Activated CD8-positive, alpha-beta memory T cell treated with anti-CD3 and anti-CD28 coated beads, Interleukin-2, amount 10 ng/mL, durations not matched to agents 7 days and 5 days (primary cell): ENCODE results near the gene RSAD1. TPM values are rescaled to one million over a fixed set of nuclear protein-coding genes. Genes with fewer than 3 reads are reported as not detected.

Source experiments
- ATAC-seq: fragments of 150-1000 bp; cut with Tn5 transposase; one replicate; pipeline ENCODE4 v1.10.0; 2021; ENCODE audit warnings: moderate library complexity
- CTCF ChIA-PET: fragments of 350-600 bp; sonication (Branson Sonifier 250); formaldehyde crosslinking; loops from one replicate; lab custom pipeline; 2021; ENCODE audit warnings: antibody characterized with exemption; lab: Charles Lee
- DNase-seq: peaks from one replicate; pipeline ENCODE4 v3.0.0-alpha.2; 2020
- H3K27ac Mint-ChIP-seq: one replicate; pipeline ENCODE4 v1.8.0; 2021; ENCODE audit warnings: mild to moderate bottlenecking, mixed read lengths
- H3K27me3 Mint-ChIP-seq: one replicate; pipeline ENCODE4 v1.8.0; 2021; ENCODE audit warnings: mixed read lengths
- H3K36me3 Mint-ChIP-seq: one replicate; pipeline ENCODE4 v1.8.0; 2021; ENCODE audit warnings: mild to moderate bottlenecking, mixed read lengths
- H3K4me1 Mint-ChIP-seq: one replicate; pipeline ENCODE4 v1.8.0; 2021; ENCODE audit warnings: mixed read lengths
- H3K4me3 Mint-ChIP-seq: one replicate; pipeline ENCODE4 v1.8.0; 2021; ENCODE audit warnings: mild to moderate bottlenecking, moderate library complexity, mixed read lengths
- H3K9me3 Mint-ChIP-seq: one replicate; pipeline ENCODE4 v1.8.0; 2022; ENCODE audit warnings: low read depth, mixed read lengths
- total RNA-seq, 2 experiments: library from RNA; stranded (reverse); gene quantifications; one replicate each; pipeline ENCODE4 v1.2.3, GENCODE V29; 2021

RSAD1 gene
- total RNA-seq, 2 experiments from 2014 or later: 30.3 to 33.2 TPM

DNA sequence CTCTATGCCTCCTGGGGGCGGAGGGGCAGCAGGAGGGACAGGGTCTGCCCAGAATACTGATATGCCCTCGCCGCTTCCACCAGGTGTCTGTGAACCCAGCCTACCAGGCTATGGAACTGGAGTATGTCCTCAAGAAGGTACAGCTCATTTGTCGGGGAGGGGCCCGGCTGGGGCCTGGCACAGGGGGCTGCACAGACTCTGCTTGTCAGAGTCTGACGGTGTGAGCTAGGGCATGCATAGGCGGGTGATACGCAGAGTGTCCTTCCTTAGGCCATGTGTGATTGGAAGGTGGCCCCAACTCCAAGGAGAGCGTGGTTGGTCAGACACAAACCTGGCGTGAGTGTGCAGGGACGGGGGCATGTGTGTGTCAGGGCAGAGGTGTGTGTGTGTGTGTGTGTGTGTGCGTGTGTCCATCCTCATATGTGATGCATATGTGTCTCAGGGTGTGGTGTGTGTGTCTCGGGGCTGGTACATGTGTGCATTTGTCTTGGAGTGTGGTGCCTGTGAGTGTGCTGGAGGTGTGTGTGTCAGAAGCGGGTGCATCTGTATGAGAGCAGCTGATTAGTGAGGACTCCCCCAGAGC lies 17.0 kb upstream of the RSAD1 start:
- no peaks in the 10 kb centered on the region for H3K36me3 Mint-ChIP-seq
- CTCF ChIA-PET: no interaction called here
- no peak overlapping the region for H3K4me3 Mint-ChIP-seq
- ATAC-seq: no peak
- H3K9me3 Mint-ChIP-seq: no peaks in the 10 kb centered on the region
- DNase-seq: no peak
- H3K27ac Mint-ChIP-seq: no peak overlapping the region
- H3K4me1 Mint-ChIP-seq: peaks cover 2% of the 10 kb centered on the region
- H3K27me3 Mint-ChIP-seq: no peaks in the 10 kb centered on the region

DNA sequence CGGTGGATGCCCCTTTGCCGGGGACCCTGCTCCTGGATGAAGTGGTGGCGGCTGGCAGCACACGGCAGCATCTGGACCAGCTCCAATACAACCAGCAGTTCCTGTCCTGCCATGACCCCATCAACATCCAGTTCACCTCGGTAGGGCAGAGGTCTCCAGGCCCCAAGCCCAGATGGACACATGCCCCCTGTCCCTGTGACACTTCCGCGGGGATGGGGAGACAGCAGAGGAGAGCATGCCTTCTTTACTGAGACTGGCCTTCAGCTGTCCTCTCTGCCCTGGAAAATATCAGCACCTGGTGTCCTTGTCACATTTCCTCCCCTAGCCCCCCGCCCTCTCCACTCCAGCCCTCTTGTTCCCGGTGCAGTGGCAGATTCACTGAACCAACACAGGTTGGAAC lies 16.2 kb upstream of the RSAD1 start:
- no peak for DNase-seq
- Mint-ChIP-seq H3K9me3 (no peaks in the 10 kb centered on the region), H3K27ac (no peak overlapping the region), H3K4me1 (peaks cover 2% of the 10 kb centered on the region), H3K27me3 (peaks cover 3% of the 10 kb centered on the region), H3K4me3 (no peak overlapping the region), H3K36me3 (no peaks in the 10 kb centered on the region)
- CTCF ChIA-PET: interaction anchor here (0.7 kb wide), 1 partner anchor 235 kb away, joined by 3 read pairs; no protein-coding TSS in a partner anchor
- no peak for ATAC-seq

DNA sequence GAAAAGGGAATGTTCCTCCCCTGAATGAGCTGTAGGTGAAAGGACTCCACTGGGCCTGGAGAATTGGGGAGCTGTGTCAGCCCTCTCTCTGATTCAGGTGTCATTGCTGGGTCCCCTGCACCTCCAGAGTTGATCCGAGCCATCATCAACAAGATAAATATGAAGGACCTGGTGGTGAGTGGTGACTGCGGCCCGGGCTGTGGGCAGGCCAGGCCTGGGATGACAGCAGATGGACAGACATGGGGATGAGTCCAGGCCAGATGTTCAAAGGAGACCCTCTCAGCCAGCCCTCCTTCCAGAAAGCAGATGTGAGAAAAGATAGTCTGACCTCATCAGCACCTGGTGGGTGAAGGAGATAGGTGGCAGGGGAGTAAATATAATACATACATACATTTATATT lies 14.5 kb upstream of the RSAD1 start:
- no peak for ATAC-seq
- H3K4me3 Mint-ChIP-seq: no peak overlapping the region
- CTCF ChIA-PET: no interaction called here
- DNase-seq: no peak
- H3K36me3 Mint-ChIP-seq: no peaks in the 10 kb centered on the region
- no peak overlapping the region for H3K27ac Mint-ChIP-seq
- peaks cover 15% of the 10 kb centered on the region for H3K27me3 Mint-ChIP-seq
- H3K4me1 Mint-ChIP-seq: peaks cover 6% of the 10 kb centered on the region
- H3K9me3 Mint-ChIP-seq: no peaks in the 10 kb centered on the region

DNA sequence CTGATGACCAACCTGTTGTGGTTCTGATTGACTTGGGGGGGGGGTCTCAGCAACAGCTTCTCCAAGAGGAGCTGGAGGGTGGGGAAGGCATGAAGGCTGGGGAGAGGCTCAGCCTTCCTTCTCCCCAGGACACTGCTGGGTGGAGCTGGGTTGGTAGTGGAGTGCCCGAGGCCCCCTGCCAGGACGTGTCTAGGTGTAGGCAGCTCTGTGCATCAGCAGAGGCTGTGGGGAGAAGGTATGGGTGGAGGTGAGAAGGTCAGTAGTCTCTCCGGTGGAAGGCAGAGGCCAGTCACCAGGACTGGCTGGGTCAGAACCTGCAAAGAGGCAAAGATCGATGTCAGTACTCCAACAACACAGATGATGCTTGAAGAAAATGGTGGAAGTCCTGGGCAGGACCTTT lies 13.9 kb upstream of the RSAD1 start:
- Mint-ChIP-seq H3K4me1 (peaks cover 6% of the 10 kb centered on the region), H3K9me3 (no peaks in the 10 kb centered on the region), H3K36me3 (no peaks in the 10 kb centered on the region), H3K27me3 (peaks cover 15% of the 10 kb centered on the region), H3K27ac (no peak overlapping the region), H3K4me3 (no peak overlapping the region)
- DNase-seq (no peak), ATAC-seq (no peak)
- CTCF ChIA-PET: interaction anchor here (1.0 kb wide), 1 partner anchor 13 kb away, joined by 4 read pairs; no protein-coding TSS in a partner anchor

DNA sequence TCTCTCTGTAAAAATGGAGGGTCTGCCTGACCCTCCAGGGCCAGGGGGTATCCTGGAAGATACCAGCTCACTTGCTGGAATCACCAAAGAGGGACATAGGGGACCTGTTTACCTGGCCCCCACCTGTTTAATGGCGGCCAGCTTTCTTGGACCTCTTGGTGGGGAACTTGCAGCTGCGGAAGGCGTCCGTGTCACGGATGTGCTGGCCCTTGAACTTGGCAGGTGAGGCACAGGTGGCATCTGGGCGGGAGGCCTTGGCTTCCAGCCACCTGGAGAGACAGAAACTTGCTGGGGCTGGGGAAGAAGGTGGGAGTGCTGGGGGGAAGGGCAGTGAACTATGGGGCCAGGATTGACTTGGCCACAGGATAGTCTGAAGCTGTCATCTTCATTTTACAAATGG lies 13.5 kb upstream of the RSAD1 start:
- Mint-ChIP-seq H3K9me3 (no peaks in the 10 kb centered on the region), H3K4me3 (no peak overlapping the region), H3K27me3 (peaks cover 17% of the 10 kb centered on the region), H3K36me3 (no peaks in the 10 kb centered on the region), H3K4me1 (peaks cover 6% of the 10 kb centered on the region), H3K27ac (no peak overlapping the region)
- CTCF ChIA-PET: interaction anchor here (0.8 to 1.0 kb wide), 2 partner anchors 13 to 14 kb away, joined by 3 to 4 read pairs; no protein-coding TSS in a partner anchor
- no peak for ATAC-seq
- no peak for DNase-seq

DNA sequence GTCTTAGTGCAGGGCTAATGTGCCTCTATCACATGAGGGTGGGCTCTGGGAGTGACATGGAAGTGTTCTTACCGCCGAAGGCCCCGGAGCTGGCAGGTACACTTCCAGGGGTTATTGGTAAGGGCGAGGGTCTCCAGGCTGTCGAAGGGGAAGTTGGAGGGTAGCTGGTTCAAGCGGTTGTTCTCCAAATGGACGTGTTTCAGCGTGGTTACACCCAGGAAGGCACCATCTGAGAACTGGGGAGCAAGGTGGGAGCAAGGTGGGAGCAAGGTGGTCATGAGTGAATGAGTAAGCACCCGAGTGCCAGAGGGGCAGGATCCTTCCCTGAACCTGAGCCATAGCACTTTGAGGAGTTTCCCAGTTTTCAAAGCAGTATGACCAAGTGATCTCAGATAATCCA lies 13.0 kb upstream of the RSAD1 start:
- ATAC-seq: no peak
- H3K36me3 Mint-ChIP-seq: no peaks in the 10 kb centered on the region
- peaks cover 17% of the 10 kb centered on the region for H3K27me3 Mint-ChIP-seq
- H3K4me1 Mint-ChIP-seq: peaks cover 6% of the 10 kb centered on the region
- no peaks in the 10 kb centered on the region for H3K9me3 Mint-ChIP-seq
- CTCF ChIA-PET: interaction anchor here (0.8 to 1.0 kb wide), 2 partner anchors 12 to 14 kb away, joined by 3 to 4 read pairs; no protein-coding TSS in a partner anchor
- no peak overlapping the region for H3K4me3 Mint-ChIP-seq
- no peak for DNase-seq
- H3K27ac Mint-ChIP-seq: no peak overlapping the region

DNA sequence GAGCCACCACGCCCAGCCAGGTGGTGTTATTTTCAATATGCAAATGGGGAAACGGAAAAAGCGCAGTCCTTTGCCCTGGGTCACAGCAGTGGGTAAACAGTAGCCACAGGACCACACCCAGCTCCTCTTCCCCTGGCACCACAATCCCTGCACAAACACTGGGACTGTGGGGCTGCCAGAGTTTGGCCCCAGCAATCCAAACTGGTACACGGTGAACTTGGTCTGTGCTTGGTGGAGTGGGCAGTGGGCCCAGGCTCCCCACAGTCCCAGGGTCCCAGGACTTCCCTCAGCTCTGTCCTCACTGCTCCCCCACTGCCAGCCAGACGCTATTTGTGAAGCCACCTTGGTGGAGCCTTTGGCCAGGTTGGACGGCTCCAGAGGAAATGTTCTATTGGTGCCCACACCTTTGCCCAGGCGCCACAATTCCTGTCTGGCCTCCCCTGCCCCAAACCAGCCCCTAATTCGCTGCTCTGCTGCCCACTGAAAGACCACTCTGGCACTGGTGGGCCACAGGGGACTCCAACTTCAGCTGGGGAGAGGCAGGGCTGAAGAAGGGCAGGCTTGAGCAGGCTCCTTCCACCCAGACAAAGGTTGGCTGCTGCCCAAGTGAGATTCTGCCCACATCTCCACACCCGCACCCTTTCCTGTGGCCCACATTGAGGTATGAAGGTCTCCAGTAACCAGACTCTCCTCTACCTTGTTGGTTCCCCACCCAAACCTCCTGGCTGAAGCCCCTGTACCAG lies 12.1 kb upstream of the RSAD1 start:
- Mint-ChIP-seq H3K36me3 (no peaks in the 10 kb centered on the region), H3K27ac (no peak overlapping the region), H3K4me1 (peaks cover 6% of the 10 kb centered on the region), H3K4me3 (no peak overlapping the region), H3K27me3 (peaks cover 17% of the 10 kb centered on the region), H3K9me3 (no peaks in the 10 kb centered on the region)
- ATAC-seq (no peak), DNase-seq (no peak)
- CTCF ChIA-PET: no interaction called here

DNA sequence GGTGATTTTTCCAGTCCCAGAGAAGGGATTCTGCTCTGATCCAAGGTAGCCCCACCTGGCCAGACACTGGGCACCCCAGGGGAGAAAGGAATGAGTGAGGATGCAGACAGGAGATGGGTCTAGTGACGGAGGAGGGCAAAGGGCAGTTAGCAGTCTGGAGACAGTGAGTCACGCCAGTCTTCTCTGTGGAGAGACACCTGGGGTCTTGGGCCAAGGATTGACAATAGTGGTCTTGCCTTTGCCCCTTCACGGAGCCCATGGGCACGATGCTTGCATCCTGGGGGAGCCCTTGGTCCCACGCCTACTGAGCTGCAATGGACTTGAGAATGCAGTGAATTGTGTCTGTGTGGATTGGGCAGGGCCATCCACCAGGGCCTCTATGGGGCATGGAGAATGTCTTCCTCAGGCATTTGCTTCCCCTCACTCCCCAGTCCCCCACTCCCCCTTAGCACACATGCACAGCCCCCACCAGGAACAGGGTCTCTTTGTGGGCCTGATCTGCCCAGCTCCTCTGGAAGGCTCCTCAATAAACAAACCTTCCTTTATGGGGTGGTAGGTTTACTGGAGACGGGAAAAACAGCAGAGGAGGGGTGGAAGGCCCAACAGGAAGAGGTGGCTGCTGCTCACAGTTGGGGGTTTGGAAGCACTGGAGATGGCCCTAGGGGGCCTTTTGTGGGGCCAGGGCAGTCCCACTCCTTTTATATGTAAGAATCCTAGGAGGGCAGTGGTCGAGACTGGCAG lies 11.4 kb upstream of the RSAD1 start:
- Mint-ChIP-seq H3K9me3 (no peaks in the 10 kb centered on the region), H3K4me3 (no peak overlapping the region), H3K4me1 (peaks cover 6% of the 10 kb centered on the region), H3K36me3 (no peaks in the 10 kb centered on the region), H3K27me3 (peaks cover 17% of the 10 kb centered on the region), H3K27ac (no peak overlapping the region)
- DNase-seq: no peak
- ATAC-seq: no peak
- CTCF ChIA-PET: interaction anchor here (1.4 to 1.5 kb wide), 2 partner anchors 10 to 12 kb away, joined by 4 to 6 read pairs; partner anchors contain the start of gene RSAD1

DNA sequence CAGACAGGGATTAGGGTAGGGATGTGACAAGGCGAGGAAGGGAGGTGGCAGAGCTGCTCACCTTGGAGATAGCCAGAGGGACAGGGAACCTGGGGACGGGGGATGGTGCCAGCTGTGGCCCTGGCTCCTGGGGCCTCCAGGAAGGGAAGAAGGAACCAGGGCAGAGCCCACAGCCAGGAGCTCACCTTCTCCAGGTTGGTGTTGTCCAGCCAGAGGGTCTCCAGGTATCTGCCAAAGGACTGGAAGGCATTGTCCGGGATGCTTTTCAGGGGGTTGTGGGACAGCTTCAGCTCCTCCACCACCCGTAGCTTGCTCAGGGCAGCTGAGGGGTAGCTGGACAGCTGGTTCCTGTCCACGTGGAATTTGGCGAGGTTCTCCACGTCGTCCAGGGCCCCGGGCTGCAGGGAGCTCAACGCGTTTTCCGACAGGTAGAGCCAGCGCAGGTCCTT lies 10.8 kb upstream of the RSAD1 start:
- H3K4me3 Mint-ChIP-seq: no peak overlapping the region

DNA sequence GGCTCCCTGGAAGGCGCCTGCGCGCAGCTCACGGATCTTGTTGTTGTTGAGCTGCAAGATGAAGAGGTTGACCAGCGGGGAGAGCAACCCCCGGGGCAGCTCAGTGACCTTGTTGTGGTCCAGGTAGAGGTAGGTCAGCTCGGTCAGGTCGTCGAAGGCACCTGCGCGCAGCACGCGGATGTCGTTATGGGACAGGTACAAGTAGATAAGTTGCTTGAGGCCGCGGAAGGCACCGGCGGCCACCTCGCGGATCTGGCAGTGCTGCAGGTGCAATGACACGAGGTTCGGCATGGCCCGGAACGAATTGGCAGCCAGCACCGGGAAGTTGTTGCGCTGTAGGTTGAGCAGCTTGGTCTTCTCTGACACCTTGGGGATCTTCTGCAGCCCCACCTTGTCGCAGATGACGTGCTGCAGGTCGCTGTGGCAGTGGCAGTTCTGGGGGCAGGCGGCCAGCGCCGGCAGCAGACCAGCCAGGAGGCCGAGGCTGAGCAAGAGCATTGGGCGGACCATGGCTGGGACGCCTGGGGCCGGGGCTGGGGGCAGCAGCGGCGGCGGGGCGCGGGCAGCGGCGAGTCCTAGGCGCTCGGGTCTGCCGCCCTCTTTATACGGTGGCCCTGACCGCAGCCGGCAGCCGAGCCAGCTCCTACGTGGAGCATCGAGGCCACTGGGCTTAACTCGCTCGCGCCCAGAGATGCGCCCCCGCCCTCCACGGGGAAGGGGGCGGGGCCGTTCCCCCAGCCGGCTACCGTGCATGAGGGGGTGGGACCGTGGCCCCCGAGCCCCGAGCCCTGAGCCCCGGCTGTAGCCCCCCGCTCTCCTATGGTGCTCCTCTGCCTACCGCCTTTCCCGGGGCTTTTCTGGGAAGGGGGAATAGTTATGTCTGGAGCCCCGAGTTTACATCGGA lies 10.1 kb upstream of the RSAD1 start, which contains the start of gene CHAD:
Gene CHAD, minus strand, starts transcription at position 577 of the 904 bp plus-strand sequence. Its CDS starts 67 bp downstream, at position 510.
- H3K27me3 Mint-ChIP-seq: peaks cover 17% of the 10 kb centered on the region
- peaks cover 6% of the 10 kb centered on the region for H3K4me1 Mint-ChIP-seq
- no peak within 1 kb of the TSS for H3K27ac Mint-ChIP-seq
- no peak within 1 kb of the TSS for H3K4me3 Mint-ChIP-seq
- no peaks in the 10 kb centered on the region for H3K36me3 Mint-ChIP-seq
- ATAC-seq (peak; percentile 24), DNase-seq (no peak)
- no peaks in the 10 kb centered on the region for H3K9me3 Mint-ChIP-seq
- CTCF ChIA-PET: interaction anchor here (0.6 to 1.5 kb wide), 4 partner anchors 9 to 38 kb away, joined by 3 to 6 read pairs (median 4); partner anchors contain the start of gene RSAD1

More for the DNA sequence above, 10.8 kb upstream of the RSAD1 start:
- no peak for DNase-seq
- Mint-ChIP-seq H3K27me3 (peaks cover 17% of the 10 kb centered on the region), H3K9me3 (no peaks in the 10 kb centered on the region), H3K27ac (no peak overlapping the region), H3K4me1 (peaks cover 6% of the 10 kb centered on the region), H3K36me3 (no peaks in the 10 kb centered on the region)
- CTCF ChIA-PET: interaction anchor here (1.4 to 1.5 kb wide), 2 partner anchors 10 to 12 kb away, joined by 4 to 6 read pairs; partner anchors contain the start of gene RSAD1
- ATAC-seq: no peak

DNA sequence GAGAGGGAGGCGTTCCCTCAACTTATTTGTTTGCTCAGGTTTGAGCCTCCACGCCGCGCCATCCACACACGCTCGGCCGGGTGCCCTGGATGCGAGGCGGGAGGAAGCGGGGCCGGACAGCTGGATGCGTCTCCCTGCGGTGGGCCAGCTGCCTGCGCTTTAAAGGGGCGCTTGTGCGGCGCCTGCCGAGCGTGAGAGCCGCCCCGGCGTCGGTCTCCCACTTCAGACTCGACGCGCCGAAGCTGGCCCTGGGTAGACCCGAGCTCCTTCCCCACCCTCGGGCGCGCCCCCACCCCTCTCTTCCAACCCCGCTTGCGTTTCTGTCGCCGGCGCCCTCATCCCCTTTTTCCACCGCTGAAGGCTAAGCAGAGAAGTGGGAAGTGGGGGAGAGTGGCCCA lies 9.5 kb upstream of the RSAD1 start:
- Mint-ChIP-seq H3K4me1 (peaks cover 6% of the 10 kb centered on the region), H3K9me3 (no peaks in the 10 kb centered on the region), H3K4me3 (no peak overlapping the region), H3K36me3 (no peaks in the 10 kb centered on the region), H3K27me3 (peaks cover 17% of the 10 kb centered on the region), H3K27ac (no peak overlapping the region)
- DNase-seq (no peak), ATAC-seq (peak; percentile 15)
- CTCF ChIA-PET: no interaction called here

DNA sequence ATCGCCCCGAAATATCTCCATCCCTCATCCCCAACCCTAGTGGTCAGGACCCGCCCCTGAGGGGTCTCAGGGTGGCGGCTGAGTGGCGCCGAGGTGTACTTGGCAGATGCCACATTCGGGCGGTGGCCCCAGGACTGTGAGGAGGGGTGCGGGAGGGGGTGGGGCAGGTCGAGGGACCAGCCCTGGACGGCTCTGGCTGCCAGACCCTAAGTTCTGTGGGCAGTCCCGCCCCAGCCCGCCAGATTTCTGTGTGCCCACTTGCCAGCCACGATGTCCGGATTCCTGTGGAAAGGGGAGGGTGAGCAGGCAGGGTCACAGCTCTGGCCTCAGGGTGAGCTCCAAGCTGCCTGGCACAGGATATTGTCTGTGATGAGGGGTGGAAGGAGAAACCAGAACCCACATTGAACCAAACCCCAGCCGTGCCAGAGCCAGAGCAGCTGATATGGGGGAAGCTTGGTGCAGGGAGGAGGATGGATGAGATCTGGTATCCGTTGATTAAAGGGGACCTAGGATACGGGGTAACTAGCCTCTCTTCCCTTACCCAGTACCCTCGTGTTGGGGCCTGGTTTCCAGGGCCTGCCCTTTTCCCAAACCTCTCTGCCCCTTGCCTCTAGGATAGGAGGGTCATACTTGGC lies 8.9 kb upstream of the RSAD1 start:
- CTCF ChIA-PET: interaction anchor here (1.2 kb wide), 1 partner anchor 128 kb away, joined by 3 read pairs; no protein-coding TSS in a partner anchor
- no peak overlapping the region for H3K27ac Mint-ChIP-seq
- ATAC-seq (no peak), DNase-seq (no peak)
- H3K9me3 Mint-ChIP-seq: no peaks in the 10 kb centered on the region
- H3K36me3 Mint-ChIP-seq: no peaks in the 10 kb centered on the region
- no peak overlapping the region for H3K4me3 Mint-ChIP-seq
- peaks cover 6% of the 10 kb centered on the region for H3K4me1 Mint-ChIP-seq
- peaks cover 17% of the 10 kb centered on the region for H3K27me3 Mint-ChIP-seq
